Measurements from ENCODE around the gene C9orf78.

DNA sequence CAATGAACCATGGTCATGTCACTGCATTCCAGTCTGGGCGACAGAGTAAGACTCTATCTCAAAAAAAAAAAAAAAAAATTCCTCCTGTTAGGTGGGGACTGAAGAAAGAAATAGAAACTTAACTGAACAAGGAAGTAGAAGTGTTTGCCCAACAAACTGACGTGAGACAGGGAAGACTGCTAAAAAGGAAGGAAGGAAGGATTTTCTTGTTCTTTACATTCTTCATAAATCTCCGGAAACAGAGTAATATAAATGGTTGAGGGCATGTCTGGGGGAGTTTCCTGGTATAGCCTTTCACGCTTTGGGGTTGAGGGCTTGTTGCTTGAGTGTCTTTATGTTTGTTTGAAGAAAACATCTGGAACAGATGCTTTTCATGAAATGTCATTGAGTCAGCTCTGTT, 29.0 kb downstream of the C9orf78 start:
- TF ChIP-seq, protein P1, sequence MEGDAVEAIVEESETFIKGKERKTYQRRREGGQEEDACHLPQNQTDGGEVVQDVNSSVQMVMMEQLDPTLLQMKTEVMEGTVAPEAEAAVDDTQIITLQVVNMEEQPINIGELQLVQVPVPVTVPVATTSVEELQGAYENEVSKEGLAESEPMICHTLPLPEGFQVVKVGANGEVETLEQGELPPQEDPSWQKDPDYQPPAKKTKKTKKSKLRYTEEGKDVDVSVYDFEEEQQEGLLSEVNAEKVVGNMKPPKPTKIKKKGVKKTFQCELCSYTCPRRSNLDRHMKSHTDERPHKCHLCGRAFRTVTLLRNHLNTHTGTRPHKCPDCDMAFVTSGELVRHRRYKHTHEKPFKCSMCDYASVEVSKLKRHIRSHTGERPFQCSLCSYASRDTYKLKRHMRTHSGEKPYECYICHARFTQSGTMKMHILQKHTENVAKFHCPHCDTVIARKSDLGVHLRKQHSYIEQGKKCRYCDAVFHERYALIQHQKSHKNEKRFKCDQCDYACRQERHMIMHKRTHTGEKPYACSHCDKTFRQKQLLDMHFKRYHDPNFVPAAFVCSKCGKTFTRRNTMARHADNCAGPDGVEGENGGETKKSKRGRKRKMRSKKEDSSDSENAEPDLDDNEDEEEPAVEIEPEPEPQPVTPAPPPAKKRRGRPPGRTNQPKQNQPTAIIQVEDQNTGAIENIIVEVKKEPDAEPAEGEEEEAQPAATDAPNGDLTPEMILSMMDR (IDR thresholded peaks at IDR 0.05; ENCODE audit: insufficient read depth, low read length) = no peak
- no peak for TF ChIP-seq GABPA (IDR thresholded peaks at IDR 0.05; ENCODE audit: low read depth)
